Fibroblast of lung (primary cell): ENCODE results near the gene SPG21. TPM values are rescaled to one million over a fixed set of nuclear protein-coding genes. Genes with fewer than 3 reads are reported as not detected.

Experiments used
- DNase-seq, 2 donors: peaks; one replicate each; pipeline versions ENCODE4 v3.0.0 to v3.0.0-alpha.2; 2010; ENCODE audit warnings: low read depth in 2 of 2
- H2AFZ ChIP-seq: 2 replicates; pipeline ENCODE4 v1.5.1; 2012; ENCODE audit warnings: low read length, control low read depth, inconsistent platforms
- H3K27ac ChIP-seq: 2 replicates; pipeline ENCODE4 v1.5.1; 2011; ENCODE audit warnings: low read length, control low read depth; ENCODE audit not compliant: insufficient read depth
- H3K27me3 ChIP-seq: 2 replicates; pipeline ENCODE4 v1.5.1; 2011; ENCODE audit warnings: mild to moderate bottlenecking, low read length; ENCODE audit not compliant: control insufficient read depth, insufficient read depth
- H3K36me3 ChIP-seq: 2 replicates; pipeline ENCODE4 v1.5.1; 2011; ENCODE audit warnings: low read length; ENCODE audit not compliant: control insufficient read depth, insufficient read depth
- H3K4me1 ChIP-seq: 2 replicates; pipeline ENCODE4 v1.5.1; 2011; ENCODE audit warnings: low read length; ENCODE audit not compliant: control insufficient read depth, insufficient read depth; ENCODE audit errors: extremely low read depth
- H3K4me2 ChIP-seq: 2 replicates; pipeline ENCODE4 v1.5.1; 2011; ENCODE audit warnings: low read length, control low read depth; ENCODE audit not compliant: insufficient read depth; ENCODE audit errors: extremely low read depth
- H3K4me3 ChIP-seq, 4 experiments: fragments of 200-600 bp in 1 of 4; sonication (generic) in 1 of 4; replicated peaks in 1 of 4; 2 replicates each; pipeline ENCODE4 v1.5.1; 2011 to 2016; ENCODE audit warnings: low read length in 4 of 4, low read depth in 3 of 4, mild to moderate bottlenecking in 3 of 4, control low read depth in 2 of 4, inconsistent platforms in 1 of 4, mixed read lengths in 1 of 4; ENCODE audit not compliant: insufficient read depth in 1 of 4; ENCODE audit errors: control extremely low read depth in 1 of 4
- H3K79me2 ChIP-seq: 2 replicates; pipeline ENCODE4 v1.5.1; 2012; ENCODE audit warnings: mild to moderate bottlenecking, low read length, inconsistent platforms; ENCODE audit not compliant: control insufficient read depth, insufficient read depth
- H3K9ac ChIP-seq: 2 replicates; pipeline ENCODE4 v1.5.1; 2011; ENCODE audit warnings: mild to moderate bottlenecking, low read length, control low read depth; ENCODE audit not compliant: insufficient read depth
- H3K9me3 ChIP-seq: 2 replicates; pipeline ENCODE4 v1.5.1; 2012; ENCODE audit warnings: low read depth, low read length; ENCODE audit not compliant: control insufficient read depth, insufficient read depth
- H4K20me1 ChIP-seq: 2 replicates; pipeline ENCODE4 v1.5.1; 2011; ENCODE audit warnings: low read length; ENCODE audit not compliant: control insufficient read depth, insufficient read depth; ENCODE audit errors: extremely low read depth
- EZH2 ChIP-seq: IDR thresholded peaks from 2 replicates; pipeline ENCODE4 v1.5.1; 2012; ENCODE audit warnings: low read length, control low read depth, mild to moderate bottlenecking; ENCODE audit errors: missing control alignments
- polyA plus RNA-seq, 2 donors: library from polyadenylated mRNA; depleted of rRNA in 1 of 2; stranded (reverse) in 1 of 2; unstranded in 1 of 2; fragments of >200 nt; gene quantifications; 2 replicates each; pipeline ENCODE4 v1.2.1, GENCODE V29; 2011 to 2012; ENCODE audit warnings: missing spikeins in 1 of 2
- total RNA-seq: library from RNA; depleted of rRNA; stranded (reverse); fragments of >200 nt; gene quantifications from 2 replicates; pipeline ENCODE4 v1.2.1, GENCODE V29; 2014
- TF ChIP-seq, protein P1 (sequence below), 2 donors: IDR thresholded peaks in 1 of 2; conservative IDR thresholded peaks in 1 of 2; 1 replicate in 1 of 2; 2 replicates in 1 of 2; pipeline ENCODE4 v1.5.1; 2011 to 2012; ENCODE audit warnings: low read length in 2 of 2, control low read depth in 1 of 2, inconsistent platforms in 1 of 2, low read depth in 1 of 2, mild to moderate bottlenecking in 1 of 2

SPG21 gene
- total and polyA plus RNA-seq, 2 donors (not counting 1 experiment from before 2014, with no cell fraction given) = 68.4 to 95.3 TPM

DNA sequence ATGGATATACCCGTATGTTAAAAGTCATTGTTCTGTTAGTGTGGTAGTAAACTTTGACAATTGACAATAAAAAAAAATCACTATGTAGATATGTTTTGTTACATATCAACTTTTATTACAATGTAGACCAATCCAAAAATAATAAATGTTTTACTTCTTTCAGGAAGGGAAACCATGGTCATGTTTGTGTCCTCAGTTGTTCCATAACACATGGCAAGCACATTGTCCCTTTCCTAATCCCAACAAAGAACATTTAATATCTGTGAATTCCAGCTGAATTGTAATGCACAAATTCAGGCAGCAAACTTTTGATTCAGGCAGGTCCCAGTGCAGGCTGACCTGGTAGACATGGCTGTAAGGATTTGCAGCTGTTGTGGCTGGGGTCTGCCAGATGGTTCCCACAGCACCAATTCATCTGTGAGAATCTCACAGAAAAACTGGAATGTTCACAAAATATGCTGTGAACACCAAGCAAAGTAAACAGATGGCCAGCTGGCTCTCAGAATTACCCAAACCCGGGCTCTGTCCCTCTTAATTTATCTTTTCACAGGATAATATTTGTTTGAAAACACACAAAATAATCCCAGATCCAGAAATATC, 1.9 kb upstream of the SPG21 start:
- Histone ChIP-seq H3K36me3 (no peaks in the 10 kb centered on the region), H3K79me2 (peaks cover 11% of the 10 kb centered on the region), H3K27me3 (no peaks in the 10 kb centered on the region), H3K9me3 (no peaks in the 10 kb centered on the region), H3K9ac (no peak overlapping the region), H3K27ac (no peak overlapping the region), H3K4me2 (no peak overlapping the region), H2AFZ (no peak overlapping the region), H3K4me3 (no peak overlapping the region), H3K4me1 (peaks cover 2% of the 10 kb centered on the region), H4K20me1 (no peaks in the 10 kb centered on the region)
- TF ChIP-seq EZH2 = no peak
- TF ChIP-seq, protein P1, sequence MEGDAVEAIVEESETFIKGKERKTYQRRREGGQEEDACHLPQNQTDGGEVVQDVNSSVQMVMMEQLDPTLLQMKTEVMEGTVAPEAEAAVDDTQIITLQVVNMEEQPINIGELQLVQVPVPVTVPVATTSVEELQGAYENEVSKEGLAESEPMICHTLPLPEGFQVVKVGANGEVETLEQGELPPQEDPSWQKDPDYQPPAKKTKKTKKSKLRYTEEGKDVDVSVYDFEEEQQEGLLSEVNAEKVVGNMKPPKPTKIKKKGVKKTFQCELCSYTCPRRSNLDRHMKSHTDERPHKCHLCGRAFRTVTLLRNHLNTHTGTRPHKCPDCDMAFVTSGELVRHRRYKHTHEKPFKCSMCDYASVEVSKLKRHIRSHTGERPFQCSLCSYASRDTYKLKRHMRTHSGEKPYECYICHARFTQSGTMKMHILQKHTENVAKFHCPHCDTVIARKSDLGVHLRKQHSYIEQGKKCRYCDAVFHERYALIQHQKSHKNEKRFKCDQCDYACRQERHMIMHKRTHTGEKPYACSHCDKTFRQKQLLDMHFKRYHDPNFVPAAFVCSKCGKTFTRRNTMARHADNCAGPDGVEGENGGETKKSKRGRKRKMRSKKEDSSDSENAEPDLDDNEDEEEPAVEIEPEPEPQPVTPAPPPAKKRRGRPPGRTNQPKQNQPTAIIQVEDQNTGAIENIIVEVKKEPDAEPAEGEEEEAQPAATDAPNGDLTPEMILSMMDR (conservative IDR thresholded peaks at IDR 0.05 in 1 of 2, IDR thresholded peaks at IDR 0.05 in 1 of 2; ENCODE audit: low read depth in 1 of 2, low read length in 2 of 2) = no peak
- DNase-seq = peak in 1 of 2 donors; percentile 62

DNA sequence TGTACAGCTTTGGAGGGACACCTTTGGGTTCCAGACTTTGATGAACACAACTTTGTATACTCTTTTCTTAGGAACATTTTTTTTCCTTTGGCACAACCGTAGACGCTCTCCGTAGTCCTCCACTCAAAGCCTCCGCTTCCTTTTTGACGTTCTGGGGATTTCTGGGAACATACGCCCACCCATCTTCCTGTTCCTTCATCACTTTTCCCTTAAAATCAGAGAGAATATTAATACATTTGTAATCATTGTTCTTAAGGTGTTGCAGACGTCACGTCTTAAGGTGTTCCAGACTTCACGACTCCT, 405 bp upstream of the SPG21 start:
- DNase-seq = no peak
- Histone ChIP-seq H3K9ac (peak overlapping the region; percentile 0), H3K4me2 (peak overlapping the region; percentile 57), H3K36me3 (no peaks in the 10 kb centered on the region), H3K79me2 (peaks cover 11% of the 10 kb centered on the region), H3K27me3 (no peaks in the 10 kb centered on the region), H2AFZ (peak overlapping the region; percentile 77), H3K4me3 (peak overlapping the region; percentile 7 to 98 (median 58)), H3K4me1 (peaks cover 6% of the 10 kb centered on the region), H3K9me3 (no peaks in the 10 kb centered on the region), H3K27ac (peak overlapping the region; percentile 40), H4K20me1 (no peaks in the 10 kb centered on the region)
- no peak for TF ChIP-seq EZH2
- TF ChIP-seq, protein P1 (conservative IDR thresholded peaks at IDR 0.05 in 1 of 2, IDR thresholded peaks at IDR 0.05 in 1 of 2; ENCODE audit: low read depth in 1 of 2, low read length in 2 of 2) = no peak

DNA sequence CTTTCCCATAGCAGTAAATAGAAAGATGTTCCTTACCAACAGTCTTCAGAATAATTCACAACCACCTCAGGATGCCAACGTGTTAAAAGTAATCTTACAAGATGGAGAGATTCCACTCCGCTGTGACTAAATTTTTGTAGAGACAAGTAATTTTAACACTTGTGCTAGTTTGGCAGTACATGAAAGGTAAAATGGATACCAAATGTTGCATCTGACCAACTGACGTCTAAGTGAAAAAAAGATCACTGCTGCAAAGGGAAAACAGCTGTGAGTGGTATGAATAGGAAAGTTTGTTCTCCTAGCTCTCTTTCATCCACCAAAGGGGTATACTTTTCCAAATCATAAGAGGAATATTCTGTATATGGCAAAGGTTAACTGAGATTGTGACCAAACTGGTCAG, 2.6 kb downstream of the SPG21 start:
- Histone ChIP-seq H3K27me3 (no peaks in the 10 kb centered on the region), H2AFZ (no peak overlapping the region), H3K9ac (no peak overlapping the region), H3K79me2 (peaks cover 18% of the 10 kb centered on the region), H3K4me1 (peaks cover 6% of the 10 kb centered on the region), H3K36me3 (no peaks in the 10 kb centered on the region), H3K27ac (no peak overlapping the region), H3K4me2 (no peak overlapping the region), H4K20me1 (no peaks in the 10 kb centered on the region), H3K4me3 (peak overlapping the region in 2 of 4 experiments; percentile 11 to 15), H3K9me3 (no peaks in the 10 kb centered on the region)
- no peak for TF ChIP-seq EZH2
- TF ChIP-seq, protein P1 (conservative IDR thresholded peaks at IDR 0.05 in 1 of 2, IDR thresholded peaks at IDR 0.05 in 1 of 2; ENCODE audit: low read depth in 1 of 2, low read length in 2 of 2) = no peak
- DNase-seq = no peak
